Loucy (cell line): ENCODE measurements around the gene RAB14.

Source experiments
- H2AFZ ChIP-seq: fragments of 200-600 bp; sonication (generic); 2 replicates; pipeline ENCODE4 v1.6.0; 2016; ENCODE audit warnings: antibody characterized with exemption, mild to moderate bottlenecking, low read length, moderate library complexity
- H3F3A ChIP-seq: fragments of 200-600 bp; 2 replicates; pipeline ENCODE4 v1.6.0; 2016; ENCODE audit warnings: antibody characterized with exemption, low read depth, mild to moderate bottlenecking
- H3K27me3 ChIP-seq: fragments of 200-600 bp; sonication (generic); 2 replicates; pipeline ENCODE4 v1.6.1; 2014; ENCODE audit warnings: low read length, mild to moderate bottlenecking; ENCODE audit not compliant: insufficient read depth, poor library complexity, severe bottlenecking
- H3K36me3 ChIP-seq: fragments of 200-600 bp; sonication (generic); 2 replicates; pipeline ENCODE4 v1.6.1; 2016; ENCODE audit warnings: low read length; ENCODE audit not compliant: insufficient read depth
- H3K4me1 ChIP-seq: fragments of 200-600 bp; sonication (generic); 2 replicates; pipeline ENCODE4 v1.5.1; 2014; ENCODE audit warnings: low read length, mild to moderate bottlenecking; ENCODE audit not compliant: insufficient read depth, poor library complexity, severe bottlenecking
- H3K4me2 ChIP-seq: fragments of 200-600 bp; sonication (generic); 2 replicates; pipeline ENCODE4 v1.6.0; 2014; ENCODE audit warnings: antibody characterized with exemption, low read length, low read depth, mild to moderate bottlenecking; ENCODE audit not compliant: poor library complexity, severe bottlenecking
- H3K4me3 ChIP-seq: fragments of 200-600 bp; sonication (generic); 2 replicates; pipeline ENCODE4 v1.5.1; 2014; ENCODE audit warnings: low read length, mild to moderate bottlenecking, mixed read lengths; ENCODE audit not compliant: poor library complexity, severe bottlenecking
- H3K79me2 ChIP-seq: fragments of 200-600 bp; sonication (generic); 2 replicates; pipeline ENCODE4 v1.6.1; 2014; ENCODE audit warnings: low read length; ENCODE audit not compliant: insufficient read depth
- H3K9ac ChIP-seq: fragments of 200-600 bp; sonication (generic); 2 replicates; pipeline ENCODE4 v1.6.0; 2014; ENCODE audit warnings: mild to moderate bottlenecking, low read depth, low read length, moderate library complexity; ENCODE audit not compliant: poor library complexity, severe bottlenecking
- H3K9me2 ChIP-seq: fragments of 200-600 bp; sonication (generic); replicated peaks from 2 replicates; pipeline ENCODE4 v1.6.1; 2016; ENCODE audit warnings: low read depth, low read length, mixed read lengths
- H3K9me3 ChIP-seq: fragments of 200-600 bp; sonication (generic); 2 replicates; pipeline ENCODE4 v1.6.1; 2014; ENCODE audit warnings: mild to moderate bottlenecking, antibody characterized with exemption, low read length, low read depth; ENCODE audit not compliant: insufficient read depth
- H4K20me1 ChIP-seq: fragments of 200-600 bp; sonication (generic); 2 replicates; pipeline ENCODE4 v1.6.0; 2014; ENCODE audit warnings: antibody characterized with exemption, low read length, mild to moderate bottlenecking; ENCODE audit not compliant: insufficient read depth, poor library complexity, severe bottlenecking
- EZH2phosphoT487 ChIP-seq: fragments of 200-600 bp; IDR thresholded peaks from 2 replicates; pipeline ENCODE4 v1.6.1; 2018; ENCODE audit warnings: antibody characterized with exemption, mild to moderate bottlenecking, moderate library complexity, borderline replicate concordance
- TF ChIP-seq, protein P1 (sequence below): fragments of 200-600 bp; sonication (generic); conservative IDR thresholded peaks from 2 replicates; pipeline ENCODE4 v1.5.1; 2014; ENCODE audit warnings: mild to moderate bottlenecking, antibody characterized with exemption, low read length

The RAB14 gene

DNA sequence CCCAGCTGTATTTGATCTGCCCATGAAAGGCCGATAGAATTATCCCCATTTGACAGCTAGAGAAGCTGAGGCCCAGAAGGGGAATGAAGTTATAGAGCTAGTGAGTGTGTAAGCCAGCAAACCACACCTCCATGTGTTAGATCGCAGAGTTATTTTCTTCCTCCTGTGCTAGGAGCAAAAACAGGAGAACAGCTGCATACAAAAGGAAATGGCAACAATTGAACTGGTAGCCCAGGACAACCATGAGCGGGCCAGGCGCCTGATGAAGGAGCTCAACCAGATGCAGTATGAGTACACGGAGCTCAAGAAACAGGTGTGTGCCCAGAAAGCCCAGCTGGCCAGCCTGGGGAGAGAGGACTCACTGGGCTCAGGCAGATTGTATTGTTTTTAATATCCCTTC is 30.4 kb downstream of the RAB14 start:
- no peak overlapping the region for H3K4me3 ChIP-seq
- H3K36me3 ChIP-seq = peaks cover 87% of the 10 kb centered on the region
- no peaks in the 10 kb centered on the region for H3K9me2 ChIP-seq
- H3K9ac ChIP-seq = no peak overlapping the region
- H3K27me3 ChIP-seq = no peaks in the 10 kb centered on the region
- no peak overlapping the region for H2AFZ ChIP-seq
- no peaks in the 10 kb centered on the region for H3K9me3 ChIP-seq
- H3K4me1 ChIP-seq = peaks cover 18% of the 10 kb centered on the region
- TF ChIP-seq, protein P1, sequence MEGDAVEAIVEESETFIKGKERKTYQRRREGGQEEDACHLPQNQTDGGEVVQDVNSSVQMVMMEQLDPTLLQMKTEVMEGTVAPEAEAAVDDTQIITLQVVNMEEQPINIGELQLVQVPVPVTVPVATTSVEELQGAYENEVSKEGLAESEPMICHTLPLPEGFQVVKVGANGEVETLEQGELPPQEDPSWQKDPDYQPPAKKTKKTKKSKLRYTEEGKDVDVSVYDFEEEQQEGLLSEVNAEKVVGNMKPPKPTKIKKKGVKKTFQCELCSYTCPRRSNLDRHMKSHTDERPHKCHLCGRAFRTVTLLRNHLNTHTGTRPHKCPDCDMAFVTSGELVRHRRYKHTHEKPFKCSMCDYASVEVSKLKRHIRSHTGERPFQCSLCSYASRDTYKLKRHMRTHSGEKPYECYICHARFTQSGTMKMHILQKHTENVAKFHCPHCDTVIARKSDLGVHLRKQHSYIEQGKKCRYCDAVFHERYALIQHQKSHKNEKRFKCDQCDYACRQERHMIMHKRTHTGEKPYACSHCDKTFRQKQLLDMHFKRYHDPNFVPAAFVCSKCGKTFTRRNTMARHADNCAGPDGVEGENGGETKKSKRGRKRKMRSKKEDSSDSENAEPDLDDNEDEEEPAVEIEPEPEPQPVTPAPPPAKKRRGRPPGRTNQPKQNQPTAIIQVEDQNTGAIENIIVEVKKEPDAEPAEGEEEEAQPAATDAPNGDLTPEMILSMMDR = no peak
- TF ChIP-seq EZH2phosphoT487 = no peak
- peaks cover 15% of the 10 kb centered on the region for H3F3A ChIP-seq
- H3K4me2 ChIP-seq = no peak overlapping the region
- no peaks in the 10 kb centered on the region for H3K79me2 ChIP-seq
- H4K20me1 ChIP-seq = no peaks in the 10 kb centered on the region

DNA sequence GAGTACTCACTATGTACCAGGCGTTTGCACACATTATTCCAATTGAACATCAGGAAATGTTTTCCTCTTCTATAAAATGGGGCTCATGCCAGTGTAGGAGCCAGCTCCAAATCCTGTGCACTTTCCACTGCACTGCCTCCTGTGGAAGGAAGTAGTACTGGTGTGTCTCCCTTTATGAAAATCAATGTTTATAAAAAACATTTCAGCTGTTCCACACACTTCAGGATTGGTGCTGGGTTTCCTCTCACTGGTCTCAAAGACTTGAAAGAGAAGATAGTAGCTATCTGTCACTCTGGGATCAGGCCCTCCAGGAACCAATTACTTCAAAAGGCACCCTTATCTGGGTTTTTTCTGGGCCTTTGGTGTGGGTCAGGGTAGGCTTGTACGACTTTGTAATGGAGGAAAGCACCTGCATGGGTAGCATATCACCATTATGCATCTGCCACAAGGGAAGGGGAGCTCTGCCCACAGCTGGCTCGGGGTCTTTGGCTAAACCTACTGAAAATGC is 32.5 kb downstream of the RAB14 start:
- Histone ChIP-seq H3K4me3 (no peak overlapping the region), H3K9me3 (no peaks in the 10 kb centered on the region), H3K4me1 (peaks cover 18% of the 10 kb centered on the region), H3K79me2 (no peaks in the 10 kb centered on the region), H3K27me3 (no peaks in the 10 kb centered on the region), H3K36me3 (peaks cover 84% of the 10 kb centered on the region), H4K20me1 (no peaks in the 10 kb centered on the region), H3K9ac (no peak overlapping the region), H3K9me2 (no peaks in the 10 kb centered on the region), H2AFZ (no peak overlapping the region), H3K4me2 (peak overlapping the region; percentile 30), H3F3A (peaks cover 15% of the 10 kb centered on the region)
- TF ChIP-seq, protein P1 = peak; percentile 73
- TF ChIP-seq EZH2phosphoT487 = no peak

DNA sequence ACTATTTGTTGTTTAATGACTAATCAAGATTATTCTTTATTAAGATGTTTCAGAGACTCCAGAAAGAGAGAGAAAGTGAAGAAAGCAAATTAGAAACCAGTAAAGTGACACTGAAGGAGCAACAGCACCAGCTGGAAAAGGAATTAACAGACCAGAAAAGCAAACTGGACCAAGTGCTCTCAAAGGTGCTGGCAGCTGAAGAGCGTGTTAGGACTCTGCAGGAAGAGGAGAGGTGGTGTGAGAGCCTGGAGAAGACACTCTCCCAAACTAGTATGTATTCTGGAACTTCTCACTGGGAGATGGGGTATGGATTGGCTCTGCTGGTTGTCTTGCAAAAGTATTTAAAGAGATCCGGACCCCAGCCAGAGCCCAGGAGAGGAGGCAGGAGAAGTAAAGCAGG is 33.6 kb downstream of the RAB14 start:
- H3K36me3 ChIP-seq = peaks cover 81% of the 10 kb centered on the region
- no peak overlapping the region for H3K4me3 ChIP-seq
- TF ChIP-seq, protein P1 = no peak
- TF ChIP-seq EZH2phosphoT487 = no peak
- H3K27me3 ChIP-seq = no peaks in the 10 kb centered on the region
- H3K9me2 ChIP-seq = no peaks in the 10 kb centered on the region
- no peak overlapping the region for H2AFZ ChIP-seq
- H3K4me2 ChIP-seq = no peak overlapping the region
- H3K9me3 ChIP-seq = no peaks in the 10 kb centered on the region
- no peak overlapping the region for H3K9ac ChIP-seq
- H3K4me1 ChIP-seq = peaks cover 18% of the 10 kb centered on the region
- no peaks in the 10 kb centered on the region for H3K79me2 ChIP-seq
- H3F3A ChIP-seq = peaks cover 15% of the 10 kb centered on the region
- H4K20me1 ChIP-seq = no peaks in the 10 kb centered on the region
